IPS DF 4.7 (cell line): Measurements from ENCODE around the gene WWC2.
"Not testable (repeated sequence)": the region's sequence is repeated elsewhere in the genome, so short reads cannot be mapped to it uniquely, and the experiment has no call there.

ENCODE experiments used
- DNase-seq: peaks from one replicate; pipeline ENCODE4 v3.0.0-alpha.2; 2013; ENCODE audit warnings: low spot score; ENCODE audit errors: extremely low read depth

Gene WWC2

DNA sequence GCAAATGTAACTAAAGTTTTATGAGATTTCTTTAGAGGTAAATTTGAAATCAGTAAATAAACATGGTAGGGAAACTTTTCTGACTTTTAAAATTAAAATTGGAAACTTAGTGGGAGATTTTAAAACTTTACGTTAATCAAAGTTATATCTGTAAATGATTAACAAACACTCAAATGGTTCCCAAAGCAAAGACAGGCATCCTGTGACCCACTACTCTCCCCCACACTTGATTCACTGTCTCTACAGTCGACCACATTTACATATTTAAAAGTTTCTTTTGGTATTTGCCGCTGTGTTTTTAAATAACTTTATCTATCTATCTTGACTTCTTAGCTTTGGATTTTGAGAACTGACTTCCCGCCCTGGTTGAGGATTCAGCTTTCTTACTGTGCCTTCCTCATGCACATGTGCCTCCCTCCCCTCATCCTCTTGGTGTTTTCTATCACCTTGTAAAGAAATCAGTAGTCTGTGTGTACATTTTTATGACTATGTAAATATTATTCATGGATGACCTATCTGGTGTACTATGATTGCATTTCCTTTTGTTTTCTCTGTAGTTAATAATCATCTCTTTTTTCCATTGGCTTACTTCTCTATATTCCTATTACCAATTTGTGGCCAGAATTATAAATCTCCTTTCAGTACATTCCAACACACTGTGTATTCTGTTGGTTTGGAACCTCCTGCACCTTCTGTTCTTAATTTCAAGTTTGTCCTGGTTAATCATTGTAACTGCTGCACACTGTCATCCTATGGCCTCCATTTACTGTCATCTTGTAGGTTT, 72.6 kb downstream of the WWC2 start:
- no peak for DNase-seq

DNA sequence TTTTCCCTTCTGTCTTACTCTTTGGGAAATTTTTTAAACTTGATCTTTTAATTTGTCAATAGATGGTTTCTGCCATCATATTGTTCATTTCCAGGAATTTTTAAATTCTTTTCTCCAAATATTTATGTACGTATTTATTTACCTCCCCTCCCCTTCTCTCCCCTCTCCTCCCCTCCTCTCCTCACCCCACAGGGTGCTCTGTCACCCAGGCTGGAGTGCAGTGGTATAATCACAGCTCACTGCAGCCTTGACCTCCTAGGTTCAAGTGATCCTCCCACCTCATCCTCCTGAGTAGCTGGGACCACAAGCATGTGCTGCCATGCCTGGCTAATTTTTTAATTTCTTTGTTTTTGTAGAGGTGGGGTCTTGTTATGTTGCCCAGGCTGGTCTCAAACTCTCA, 73.8 kb downstream of the WWC2 start:
- DNase-seq = no peak

DNA sequence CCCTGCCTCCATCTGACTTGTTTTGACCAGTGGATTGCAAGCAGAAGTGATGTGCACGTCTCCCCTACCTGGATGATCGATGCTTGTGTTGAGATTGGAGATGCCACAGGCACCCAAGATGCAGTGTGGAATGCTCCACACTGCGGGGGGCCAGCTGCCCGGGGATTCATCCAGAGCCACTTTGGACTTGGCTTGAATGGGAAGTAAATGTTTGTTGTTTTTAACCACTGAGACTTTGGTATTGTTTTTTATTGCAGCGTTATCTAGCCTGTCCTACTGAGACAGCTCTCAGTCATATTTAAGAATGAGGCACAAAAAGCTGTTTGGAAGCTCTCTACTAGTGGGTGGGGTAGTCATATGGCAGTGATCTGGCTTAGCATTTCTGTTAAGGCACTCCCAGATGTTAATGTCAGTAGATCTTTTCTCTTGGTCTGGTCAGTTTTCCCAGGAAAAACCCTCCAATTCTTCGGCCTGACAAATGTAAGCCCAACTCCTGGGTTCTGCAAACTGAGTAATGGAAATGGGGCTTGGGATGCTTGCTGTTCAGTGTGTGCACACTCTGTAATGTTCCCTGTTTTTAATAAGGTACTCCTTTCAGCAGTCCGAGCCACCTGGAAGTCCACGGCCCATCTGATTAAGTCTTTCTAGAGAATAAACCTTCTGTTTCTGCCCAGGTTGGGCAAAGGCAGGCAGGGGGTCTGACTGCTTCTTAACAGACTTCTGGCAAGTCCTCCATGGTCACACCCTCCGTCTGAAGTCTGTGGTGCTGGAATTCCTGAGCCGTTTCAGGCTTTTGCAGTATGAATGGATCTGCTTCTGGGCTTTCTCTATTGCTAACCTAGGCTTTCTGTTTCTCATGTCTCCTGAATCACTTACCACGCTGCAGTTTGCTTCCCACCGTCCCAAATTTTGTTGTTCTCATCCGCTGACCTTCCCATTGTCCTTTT, 74.8 kb downstream of the WWC2 start:
- DNase-seq = no peak

DNA sequence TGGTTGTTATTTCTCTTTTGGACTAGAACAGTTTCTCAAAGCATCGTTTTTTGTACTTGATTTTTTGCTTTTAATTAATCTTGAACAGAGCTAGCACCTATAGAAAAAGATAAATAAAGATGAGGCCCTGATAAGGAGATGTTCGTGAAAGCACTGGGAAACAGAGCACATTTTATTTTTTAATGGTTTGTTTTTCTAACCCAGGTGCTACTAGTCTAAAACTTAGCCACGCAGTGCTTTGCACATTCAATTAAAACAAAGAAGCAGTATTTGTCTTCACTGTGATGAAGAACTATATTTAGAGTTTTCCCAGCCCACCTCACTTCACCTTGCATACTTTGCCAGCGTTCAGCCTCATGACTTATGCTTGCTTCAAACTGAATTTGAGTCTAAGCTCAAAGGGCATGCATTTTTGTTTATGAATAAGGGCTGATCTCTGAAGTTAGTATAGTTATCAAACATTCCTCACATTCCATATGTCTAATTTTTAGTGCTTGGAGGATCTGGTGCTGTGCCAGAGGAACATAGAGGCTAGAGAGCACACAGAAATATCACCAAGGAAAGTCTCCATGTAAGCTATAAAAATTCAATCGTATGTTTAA, 76.7 kb downstream of the WWC2 start:
- DNase-seq = no peak

DNA sequence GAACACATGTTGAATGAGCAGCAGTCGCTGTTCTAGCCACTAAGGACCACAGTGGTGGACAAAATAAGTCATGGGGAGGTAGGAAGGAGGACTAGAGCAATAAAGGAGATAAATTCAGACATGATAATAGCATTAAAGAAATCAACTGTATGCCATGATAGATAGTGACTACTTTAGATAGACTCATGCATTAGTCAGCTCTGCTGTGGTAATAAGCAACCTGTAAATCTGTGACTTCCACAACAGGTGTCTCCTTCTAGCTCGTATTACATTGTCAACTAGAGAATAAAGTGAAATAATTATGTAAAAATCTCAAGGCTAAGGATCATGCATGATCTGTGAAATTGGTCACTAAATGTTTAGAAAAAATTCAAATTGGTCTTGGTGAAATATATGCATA, 77.9 kb downstream of the WWC2 start:
- DNase-seq = no peak

DNA sequence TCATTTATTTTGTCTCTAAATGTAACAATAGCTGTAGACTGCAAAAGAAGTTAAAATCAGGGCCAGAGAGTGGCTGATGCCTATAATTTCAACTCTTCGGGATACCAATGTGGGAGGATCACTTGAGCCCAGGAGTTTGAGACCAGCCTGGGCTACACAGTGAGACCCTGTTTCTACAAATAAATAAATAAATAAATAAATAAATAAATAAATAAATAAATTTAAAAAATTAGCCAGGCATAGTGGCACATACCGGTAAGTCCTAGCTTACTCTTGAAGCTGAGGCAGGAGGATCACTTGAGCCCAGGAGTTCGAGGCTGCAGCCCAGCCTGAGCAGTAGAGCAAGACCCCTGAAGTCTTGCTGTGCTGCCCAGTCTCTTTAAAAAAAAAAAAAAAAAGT, 79.1 kb downstream of the WWC2 start:
- DNase-seq = no peak

DNA sequence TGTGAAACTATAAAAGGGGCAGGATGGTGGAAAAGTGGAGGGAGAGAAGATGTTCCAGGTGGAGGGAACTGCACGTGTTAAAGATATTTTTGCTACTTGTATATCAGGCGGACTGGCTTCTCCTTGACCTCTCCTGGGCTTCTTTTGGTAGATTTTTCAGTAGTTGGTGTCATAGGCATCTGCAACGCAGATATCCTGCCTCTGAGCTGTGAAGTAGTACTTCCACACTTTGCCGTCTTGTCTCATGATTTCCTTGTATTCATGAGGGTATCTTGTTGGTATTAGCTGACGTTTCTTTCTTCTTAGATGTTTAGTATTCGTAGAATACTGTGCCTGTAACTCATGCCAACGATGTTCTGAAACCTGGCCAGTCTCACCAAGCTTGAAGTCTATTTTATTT, 81.0 kb downstream of the WWC2 start:
- no peak for DNase-seq

DNA sequence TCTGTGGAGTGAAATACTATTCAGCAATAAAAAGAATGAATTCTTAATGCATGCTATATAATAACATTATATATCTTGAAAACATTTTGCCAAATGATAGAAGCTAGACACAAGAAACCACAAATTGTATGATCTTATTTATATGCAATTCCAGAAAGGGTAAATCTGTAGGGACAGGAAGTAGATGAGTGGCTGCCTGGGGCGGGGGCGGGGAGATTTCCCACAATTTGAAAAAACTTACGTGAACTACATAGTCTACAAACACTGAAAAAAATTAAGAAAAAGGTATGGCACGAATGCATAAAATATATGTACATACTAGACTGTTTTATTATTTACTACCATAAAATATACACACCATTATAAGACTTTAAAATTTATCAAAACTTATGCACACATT, 81.6 kb downstream of the WWC2 start:
- no peak for DNase-seq

DNA sequence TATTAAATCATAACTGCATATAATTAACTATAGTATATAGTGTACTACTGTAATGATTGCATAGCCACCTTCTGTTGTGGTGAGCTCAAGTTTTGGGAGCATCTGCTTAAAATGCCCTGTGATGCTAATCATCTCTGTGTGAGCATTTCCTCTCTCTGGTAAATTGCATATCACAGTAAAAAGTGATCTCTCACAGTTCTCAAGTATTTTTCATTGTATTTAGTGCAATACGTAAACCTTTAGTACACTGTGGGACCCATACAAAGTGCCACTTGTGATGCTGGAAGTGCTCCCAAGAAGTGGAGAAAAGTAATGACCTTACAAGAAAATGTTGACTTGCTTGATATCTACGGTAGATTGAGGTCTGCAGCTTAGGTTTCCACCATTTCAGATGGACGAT, 82.0 kb downstream of the WWC2 start:
- no peak for DNase-seq

DNA sequence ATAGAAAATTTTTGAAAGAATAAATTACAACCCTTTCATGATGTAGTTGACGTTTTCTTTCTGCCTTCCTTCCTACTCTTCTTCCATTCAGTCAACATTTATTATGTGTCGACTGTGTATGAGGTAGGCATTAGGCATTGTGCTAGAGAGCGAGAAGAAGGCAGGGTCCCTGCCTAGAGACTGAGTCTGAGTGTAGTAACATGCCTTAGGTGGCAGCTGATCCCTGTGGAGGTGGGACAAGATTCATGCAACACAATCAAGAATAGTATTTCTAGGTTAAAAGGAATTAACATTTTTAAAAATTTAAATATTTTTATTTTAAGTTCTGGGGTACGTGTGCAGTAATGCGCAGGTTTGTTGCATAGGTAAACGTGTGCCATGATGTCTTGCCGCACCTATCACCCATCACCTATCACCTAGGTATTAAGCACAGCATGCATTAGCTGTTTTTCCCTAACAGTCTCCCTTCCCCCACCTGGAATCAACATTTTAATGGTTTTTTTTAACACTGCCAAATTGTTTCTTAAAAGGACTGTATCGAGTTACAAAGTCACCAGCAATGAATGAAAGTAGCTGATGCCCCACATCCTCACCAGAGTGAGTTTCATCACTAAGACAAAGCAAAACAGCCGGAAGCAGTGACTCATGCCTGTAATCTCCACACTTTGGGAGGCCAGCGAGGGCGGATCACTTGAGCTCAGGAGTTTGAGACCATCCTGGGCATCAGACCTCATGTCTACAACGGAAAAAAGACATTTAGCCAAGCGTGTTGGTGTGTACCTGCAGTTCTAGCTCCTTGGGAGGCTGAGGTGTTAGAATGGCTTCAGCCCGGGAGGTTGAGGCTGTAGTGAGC, 84.0 kb downstream of the WWC2 start:
- DNase-seq = peak; percentile 99

DNA sequence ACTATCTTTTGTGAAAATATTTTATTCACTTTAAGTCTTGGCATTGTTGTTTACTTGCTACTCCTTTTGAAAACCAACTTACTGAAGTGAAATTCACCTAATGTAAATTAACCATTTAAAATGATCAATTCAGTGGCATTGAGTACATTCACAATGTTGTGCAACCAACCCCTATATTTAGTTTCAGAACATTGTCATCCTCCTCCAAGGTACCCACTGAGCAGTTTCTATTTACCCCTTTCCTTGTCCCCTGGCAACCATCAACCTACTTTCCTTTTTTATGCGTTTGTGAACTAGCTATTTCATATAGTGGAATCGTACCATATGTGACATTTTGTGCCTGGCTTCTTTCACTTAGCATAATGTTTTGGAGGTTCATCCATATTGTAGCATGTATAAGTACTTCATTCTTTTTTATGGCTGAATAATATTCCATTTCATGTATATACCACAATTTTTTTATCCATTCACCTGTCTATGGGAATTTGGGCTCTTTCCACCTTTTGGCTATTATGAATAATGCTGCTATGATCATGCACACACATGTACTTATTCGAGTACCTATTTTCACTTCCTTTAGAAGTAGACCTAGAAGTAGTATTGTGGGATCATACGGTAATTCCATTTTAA, 85.0 kb downstream of the WWC2 start:
- no peak for DNase-seq

DNA sequence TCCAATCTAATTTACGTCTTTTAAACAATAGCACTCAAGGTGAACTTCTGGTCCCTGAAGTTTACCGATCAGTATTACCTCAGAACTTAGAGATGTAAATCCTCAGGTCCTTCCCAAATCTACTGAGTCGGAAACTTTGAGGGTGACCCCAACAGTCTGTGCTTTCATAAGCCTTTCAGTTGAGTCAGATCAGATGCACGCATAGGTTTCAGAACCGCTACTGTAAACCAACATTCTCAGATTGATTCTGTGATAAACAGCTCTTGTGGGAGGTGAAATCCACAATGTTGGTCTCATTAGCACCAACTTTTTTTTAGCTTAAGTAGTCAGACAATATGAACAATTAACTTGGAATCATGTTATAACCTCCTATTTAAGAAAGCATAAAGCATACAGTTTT, 86.0 kb downstream of the WWC2 start:
- DNase-seq = no peak

DNA sequence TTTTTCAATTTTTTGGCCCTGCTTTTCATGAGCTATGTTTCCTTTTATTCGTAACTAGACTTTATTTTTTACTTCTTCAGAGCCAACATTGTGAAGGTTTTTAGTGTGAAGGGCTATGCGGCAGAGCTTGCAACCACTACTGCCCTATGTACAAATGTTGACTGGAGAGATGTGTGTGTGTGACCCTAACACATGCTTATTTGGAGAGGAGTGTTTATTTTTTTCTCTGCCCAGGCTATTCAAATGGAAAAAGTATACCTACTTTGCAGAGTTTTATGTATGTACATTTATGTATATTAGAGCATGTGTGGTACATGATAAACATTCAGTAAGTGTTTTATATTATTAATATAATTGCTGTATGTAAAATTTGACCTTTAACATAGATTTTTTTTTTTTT, 86.5 kb downstream of the WWC2 start:
- DNase-seq = no peak

DNA sequence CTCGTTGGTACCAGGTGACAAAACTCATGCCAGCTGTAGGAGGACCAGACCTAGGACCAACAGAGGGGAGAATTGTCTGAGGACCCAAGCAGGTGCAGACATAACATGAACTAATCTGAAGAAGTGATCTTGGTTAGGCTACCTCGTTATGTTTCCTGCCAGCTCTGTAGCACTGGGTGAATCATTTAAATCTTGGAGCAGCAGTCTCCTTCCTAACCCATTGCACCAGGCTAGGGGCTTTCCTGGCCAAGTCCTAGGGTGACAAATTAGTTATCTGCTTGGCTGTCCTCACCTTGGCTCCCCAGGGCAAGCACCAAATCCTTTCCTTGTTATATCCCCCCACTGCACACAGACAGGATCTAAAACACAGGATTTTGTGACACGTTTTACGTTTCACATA, 87.8 kb downstream of the WWC2 start:
- DNase-seq = no peak

DNA sequence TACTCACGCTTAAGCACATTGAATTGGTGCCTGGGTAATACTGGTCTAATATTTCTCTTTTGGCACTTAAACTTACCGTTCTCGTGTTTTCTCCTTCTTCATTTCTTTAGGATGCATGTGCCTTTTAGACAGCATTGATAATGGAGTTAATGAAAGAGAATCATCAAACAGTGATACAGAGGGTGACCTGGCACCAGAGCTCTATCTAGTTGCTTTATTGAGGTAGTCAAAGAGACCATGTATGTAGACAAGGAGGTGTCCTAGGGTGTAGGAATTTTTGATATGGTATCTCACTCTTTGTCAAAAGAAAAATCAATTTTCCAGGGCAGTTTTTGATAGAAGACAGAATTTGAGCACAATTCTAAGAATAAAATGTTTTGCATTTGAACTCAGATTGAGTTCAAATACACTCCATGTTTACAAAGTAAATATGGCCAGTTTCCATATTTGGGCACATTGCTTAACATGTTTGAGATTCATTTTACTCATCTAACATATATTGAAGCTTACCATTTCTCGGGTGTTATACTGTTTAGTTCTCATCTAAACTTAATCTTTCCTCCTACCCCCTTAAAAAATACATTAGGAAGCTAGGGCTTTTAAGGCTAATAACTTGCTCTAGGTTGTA, 92.0 kb downstream of the WWC2 start:
- DNase-seq = no peak

DNA sequence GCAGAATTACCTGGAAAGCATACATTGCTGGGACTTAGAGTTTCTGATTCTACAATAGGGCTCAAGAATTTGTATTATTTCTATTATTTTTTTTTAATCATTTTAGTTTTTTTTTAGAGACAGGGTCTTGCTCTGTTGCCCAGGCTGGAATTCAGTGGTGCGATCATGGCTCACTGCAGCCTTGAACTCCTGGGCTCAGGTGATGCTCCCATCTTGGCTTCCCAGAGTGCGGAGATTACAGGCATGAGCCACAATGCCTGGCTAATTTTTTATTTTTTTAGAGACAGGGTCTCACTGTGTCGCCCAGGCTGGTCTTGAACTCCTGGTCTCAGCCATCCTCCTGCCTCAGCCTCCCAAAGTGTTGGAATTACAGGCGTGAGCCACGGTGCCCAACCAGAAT, 92.6 kb downstream of the WWC2 start:
- no peak for DNase-seq

DNA sequence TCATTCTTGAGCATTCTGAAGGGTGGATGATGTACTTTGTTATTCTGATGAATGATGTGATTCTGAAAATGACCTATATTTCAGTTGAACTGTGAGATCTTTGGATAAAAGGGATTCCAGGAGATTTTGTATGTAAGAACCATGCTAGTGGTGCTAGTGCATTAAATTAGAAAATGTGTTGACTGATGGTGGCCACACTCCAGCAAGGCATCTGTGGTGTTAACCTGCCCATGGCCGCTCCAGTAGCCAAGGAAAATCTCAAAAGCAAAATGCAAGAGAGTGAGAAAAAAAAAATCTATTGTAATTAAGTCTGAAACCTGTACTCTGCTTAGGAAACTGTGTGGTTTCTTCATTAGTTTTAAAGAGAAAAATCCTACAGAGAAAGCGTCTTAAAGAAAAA, 93.5 kb downstream of the WWC2 start:
- no peak for DNase-seq

DNA sequence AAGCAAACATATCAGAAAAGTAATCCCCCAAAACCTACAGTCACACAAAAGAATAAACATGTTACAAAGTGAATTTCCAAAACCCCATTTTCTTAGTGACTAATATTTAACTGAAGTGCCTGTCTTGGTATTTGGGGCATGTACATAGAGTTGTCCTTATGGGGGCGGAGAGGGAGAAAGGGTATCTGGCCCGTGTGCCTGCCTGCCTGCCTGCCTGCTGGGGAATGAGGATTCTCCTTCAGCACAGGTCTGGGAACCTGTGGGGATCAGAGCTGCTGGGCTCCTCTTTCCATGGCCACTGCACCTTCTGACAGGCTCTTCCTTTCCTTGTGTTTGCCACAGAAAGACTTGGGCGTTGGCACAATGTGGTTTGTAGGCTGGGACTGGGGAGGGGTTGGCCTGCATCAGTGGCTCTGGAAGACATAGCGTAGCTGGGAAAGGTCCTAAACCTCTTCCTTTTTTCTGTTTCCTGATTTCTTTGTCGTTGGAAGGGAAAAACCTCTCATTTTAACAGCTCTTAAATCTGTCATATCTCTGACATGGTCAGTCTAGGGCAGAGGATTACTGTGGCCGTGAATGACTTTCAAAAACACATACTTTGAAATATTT, 94.8 kb downstream of the WWC2 start:
- DNase-seq = not testable (repeated sequence)

DNA sequence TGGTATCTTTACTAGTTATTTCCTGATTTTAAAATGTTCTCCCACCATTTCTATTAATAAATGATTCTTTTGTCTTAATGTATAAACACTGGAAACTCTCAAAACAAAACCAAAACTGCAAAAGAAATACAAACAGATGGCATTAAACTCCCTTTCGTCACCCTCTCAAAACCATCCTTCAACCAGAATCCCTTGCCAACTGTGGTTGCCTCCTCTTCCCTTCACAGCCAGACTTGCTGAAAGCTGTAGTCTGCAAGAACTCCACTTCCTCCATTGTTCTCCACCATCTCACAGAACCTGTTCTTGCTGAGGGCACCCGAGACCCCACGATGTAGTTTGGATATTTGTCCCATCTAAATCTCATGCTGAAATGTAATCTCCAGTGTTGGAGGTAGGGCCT, 96.5 kb downstream of the WWC2 start:
- DNase-seq = no peak

DNA sequence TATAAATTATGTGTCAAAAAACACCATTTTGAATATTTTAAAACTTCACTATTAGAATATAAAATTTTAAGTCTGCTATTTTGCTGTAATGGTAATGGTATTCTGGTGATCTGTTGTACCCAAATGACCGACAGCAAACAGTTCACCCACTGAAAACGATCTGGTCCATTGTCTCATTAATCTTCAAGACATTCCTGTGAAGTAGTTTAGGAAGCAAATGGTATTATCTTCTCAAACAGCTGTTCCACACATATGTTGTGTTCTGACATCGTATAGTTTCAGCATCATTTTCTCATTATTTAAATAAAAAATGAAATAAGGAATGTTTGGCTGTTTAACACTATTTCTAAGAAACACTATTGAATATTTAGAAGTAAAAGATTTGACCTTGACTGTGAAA, 98.1 kb downstream of the WWC2 start:
- DNase-seq = no peak
